Astrocyte of the cerebellum (primary cell): Measurements from ENCODE around the gene RPL38.

Experiments
- DNase-seq: peaks from one replicate; pipeline ENCODE4 v3.0.0-alpha.2; 2011; ENCODE audit warnings: low read depth
- H3K4me3 ChIP-seq: 2 replicates; pipeline ENCODE4 v1.5.1; 2011; ENCODE audit warnings: mild to moderate bottlenecking, low read depth, low read length, moderate library complexity
- CTCF ChIP-seq: IDR thresholded peaks from 2 replicates; pipeline ENCODE4 v1.5.1; 2012; ENCODE audit warnings: low read length, low read depth, moderate library complexity, mild to moderate bottlenecking; ENCODE audit errors: missing control alignments
- in situ Hi-C: cut with HindIII; loops from 2 replicates; pipeline ENCODE4 v1.10.0; 2017; ENCODE audit warnings: low sequenced_read_pairs

RPL38 gene

GRCh38 chr17:74251569-74251968 lies 48.1 kb downstream of the RPL38 start:
- in situ Hi-C loops: no loop called here
- TF ChIP-seq CTCF: no peak
- no peak for DNase-seq

GRCh38 chr17:74252211-74252610 lies 48.7 kb downstream of the RPL38 start:
- no peak for TF ChIP-seq CTCF

More at GRCh38 chr17:74251569-74251968, 48.1 kb downstream of the RPL38 start:
- H3K4me3 ChIP-seq: no peak overlapping the region

GRCh38 chr17:74253036-74253435 lies 49.6 kb downstream of the RPL38 start:
- DNase-seq: no peak
- H3K4me3 ChIP-seq: no peak overlapping the region
- TF ChIP-seq CTCF: no peak
- in situ Hi-C loops: no loop called here

More at GRCh38 chr17:74252211-74252610, 48.7 kb downstream of the RPL38 start:
- no peak overlapping the region for H3K4me3 ChIP-seq
- in situ Hi-C loops: no loop called here
- DNase-seq: no peak

- no peak overlapping the region for H3K4me3 ChIP-seq
- in situ Hi-C loops: loop anchor here (5.0 kb wide), 1 partner anchor 45 kb away; no protein-coding TSS in a partner anchor
- no peak for TF ChIP-seq CTCF
- no peak for DNase-seq
Observed at GRCh38 chr17:74257311-74257710, 53.8 kb downstream of the RPL38 start.

GRCh38 chr17:74259667-74260524 lies 56.4 kb downstream of the RPL38 start:
- H3K4me3 ChIP-seq: no peak overlapping the region
- in situ Hi-C loops: loop anchor here (5.0 kb wide), 1 partner anchor 42 kb away; no protein-coding TSS in a partner anchor
- TF ChIP-seq CTCF: no peak
- no peak for DNase-seq
